T-cell (primary cell): ENCODE data around the gene RAP2A. TPM values are rescaled to one million over a fixed set of nuclear protein-coding genes. Genes with fewer than 3 reads are reported as not detected.

Experiments used
- ATAC-seq, 4 experiments: fragments of 200-7000 bp in 3 of 4; fragments of 150-1000 bp in 1 of 4; cut with Tn5 transposase; replicated peaks in 1 of 4; 1 replicate in 3 of 4; 2 replicates in 1 of 4; pipeline ENCODE4 v1.10.0; 2021; ENCODE audit warnings: moderate library complexity in 3 of 4, mild to moderate bottlenecking in 2 of 4, moderate number of reproducible peaks in 1 of 4
- CTCF ChIA-PET, 2 donors: fragments of 300-600 bp; sonication (Branson Sonifier 250); formaldehyde crosslinking; loops; one replicate each; lab custom pipeline; 2022; ENCODE audit warnings: antibody characterized with exemption in 2 of 2; lab: Charles Lee
- POLR2A ChIA-PET, 2 donors: fragments of 300-600 bp; sonication (Branson Sonifier 250); formaldehyde crosslinking; loops; one replicate each; lab custom pipeline; 2022; ENCODE audit warnings: antibody characterized with exemption in 2 of 2; lab: Charles Lee
- DNase-seq, 35 experiments: peaks; one replicate each; pipeline versions ENCODE4 v3.0.0 to v3.0.0-alpha.2; 2013 to 2023
- H3K27ac ChIP-seq: one replicate; pipeline ENCODE4 v1.5.1; 2013; ENCODE audit warnings: low read length
- H3K27me3 ChIP-seq, 2 experiments: replicated peaks in 1 of 2; 1 replicate in 1 of 2; 2 replicates in 1 of 2; pipeline versions ENCODE4 v1.6.1 to v1.7.0; 2013; ENCODE audit warnings: low read length in 1 of 2, mixed read lengths in 1 of 2; ENCODE audit not compliant: control insufficient read depth in 2 of 2, insufficient read depth in 2 of 2; ENCODE audit errors: extremely low read depth in 1 of 2
- H3K36me3 ChIP-seq, 2 donors: 1 replicate in 1 of 2; 2 replicates in 1 of 2; pipeline versions ENCODE4 v1.6.1 to v1.7.0; 2013; ENCODE audit warnings: low read length in 1 of 2; ENCODE audit not compliant: control insufficient read depth in 2 of 2, insufficient read depth in 1 of 2; ENCODE audit errors: extremely low read depth in 1 of 2
- H3K4me1 ChIP-seq, 2 experiments: 1 replicate in 1 of 2; 2 replicates in 1 of 2; pipeline versions ENCODE4 v1.6.1 to v1.7.0; 2013; ENCODE audit warnings: low read length in 2 of 2, mixed read lengths in 1 of 2; ENCODE audit not compliant: insufficient read depth in 2 of 2, control insufficient read depth in 1 of 2; ENCODE audit errors: extremely low read depth in 1 of 2
- H3K4me3 ChIP-seq, 2 donors: 1 replicate in 1 of 2; 2 replicates in 1 of 2; pipeline versions ENCODE4 v1.5.1 to v1.7.0; 2013; ENCODE audit warnings: mild to moderate bottlenecking in 2 of 2, low read length in 1 of 2, moderate library complexity in 1 of 2; ENCODE audit not compliant: control insufficient read depth in 1 of 2; ENCODE audit errors: extremely low read depth in 1 of 2
- H3K9me3 ChIP-seq: 2 replicates; pipeline ENCODE4 v1.7.0; 2013
- H3K27ac Mint-ChIP-seq, 2 donors: one replicate each; pipeline ENCODE4 v1.8.0; 2020 to 2021; ENCODE audit warnings: mild to moderate bottlenecking in 2 of 2, mixed read lengths in 2 of 2
- H3K27me3 Mint-ChIP-seq, 2 donors: one replicate each; pipeline ENCODE4 v1.8.0; 2021 to 2022; ENCODE audit warnings: mixed read lengths in 2 of 2
- H3K36me3 Mint-ChIP-seq: one replicate; pipeline ENCODE4 v1.8.0; 2021; ENCODE audit warnings: mixed read lengths
- H3K4me1 Mint-ChIP-seq, 3 donors: one replicate each; pipeline ENCODE4 v1.8.0; 2020 to 2022; ENCODE audit warnings: mixed read lengths in 3 of 3, mild to moderate bottlenecking in 1 of 3
- H3K4me3 Mint-ChIP-seq, 3 donors: one replicate each; pipeline ENCODE4 v1.8.0; 2020 to 2022; ENCODE audit warnings: mild to moderate bottlenecking in 3 of 3, mixed read lengths in 3 of 3, moderate library complexity in 3 of 3
- H3K9me3 Mint-ChIP-seq, 3 donors: one replicate each; pipeline ENCODE4 v1.8.0; 2020 to 2022; ENCODE audit warnings: mixed read lengths in 3 of 3
- WGBS: methylation state at CpG from one replicate; pipeline ENCODE4 v1.1.5; 2013; ENCODE audit warnings: missing lambda C conversion rate; ENCODE audit not compliant: insufficient coverage; 5-methylcytosine and 5-hydroxymethylcytosine counted together
- total RNA-seq, 35 experiments: library from RNA in 6 of 35; stranded (reverse) in 6 of 35; fragments of 120-200 nt in 1 of 35; gene quantifications; one replicate each; pipeline versions ENCODE4 v1.2.1 to v1.2.4 and lab custom pipeline; 2013 to 2026

Gene RAP2A
- total RNA-seq, 5 donors from 2014 or later (not counting 1 experiment from before 2014, with no cell fraction given): 14.0 to 25.6 (median 20.2) TPM

DNA sequence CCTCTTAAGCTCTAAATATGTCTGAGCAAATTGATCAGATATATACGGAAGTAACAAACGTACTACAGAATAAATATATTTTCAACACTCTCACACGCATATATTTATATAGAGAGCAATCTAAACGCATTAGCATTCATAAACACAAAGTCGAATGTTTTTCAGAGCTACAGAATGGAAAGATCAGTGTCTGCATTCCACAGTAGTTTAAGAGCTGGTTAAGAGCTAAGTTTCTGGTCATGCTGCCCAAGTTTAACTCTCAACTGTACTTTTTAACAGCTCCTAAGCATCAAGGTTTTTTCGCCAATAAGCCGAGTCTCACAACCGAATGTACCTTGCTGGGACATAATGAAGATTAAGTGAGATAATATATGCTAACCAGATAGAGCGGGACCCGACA, 36.7 kb upstream of the RAP2A start:
- no peaks in the 10 kb centered on the region for H3K4me1 Mint-ChIP-seq
- H3K27me3 Mint-ChIP-seq: peaks cover 4 to 5% of the 10 kb centered on the region in 2 donors
- Histone ChIP-seq H3K4me3 (no peak overlapping the region), H3K36me3 (no peaks in the 10 kb centered on the region), H3K9me3 (no peaks in the 10 kb centered on the region), H3K4me1 (no peaks in the 10 kb centered on the region), H3K27me3 (no peaks in the 10 kb centered on the region), H3K27ac (no peak overlapping the region)
- H3K4me3 Mint-ChIP-seq: no peak overlapping the region
- WGBS: no CpG with 5 or more reads among the region's 10 CpGs
- H3K36me3 Mint-ChIP-seq: peaks cover 15% of the 10 kb centered on the region
- DNase-seq: no peak
- ATAC-seq: no peak
- H3K27ac Mint-ChIP-seq: no peak overlapping the region
- ChIA-PET POLR2A (interaction anchor here in 1 of 2 donors (0.6 kb wide), 1 partner anchor 19 kb away, joined by 10 read pairs; no protein-coding TSS in a partner anchor), CTCF (interaction anchor here in 1 of 2 donors (0.8 kb wide), 1 partner anchor 1688 kb away, joined by 4 read pairs; no protein-coding TSS in a partner anchor)
- peaks cover 4 to 10% (median 9%) of the 10 kb centered on the region in 3 donors for H3K9me3 Mint-ChIP-seq

DNA sequence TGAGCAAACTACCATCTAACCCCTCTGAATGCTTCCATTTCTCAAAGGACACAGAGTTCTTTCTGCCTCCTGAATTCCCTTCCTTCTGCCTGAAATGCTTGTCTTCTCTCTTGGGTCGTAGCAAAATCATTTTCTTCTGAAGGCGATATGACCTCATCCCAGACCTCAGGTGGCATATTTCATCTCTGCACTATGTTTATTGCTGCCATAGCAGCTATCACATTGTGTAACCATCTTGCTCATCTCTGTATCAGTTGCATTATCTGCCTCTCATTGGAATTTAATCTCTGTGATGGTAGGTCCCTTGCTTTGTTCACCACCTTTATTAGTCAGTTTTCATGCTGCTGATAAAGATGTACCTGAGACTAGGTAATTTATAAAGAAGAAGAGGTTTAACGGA, 32.5 kb upstream of the RAP2A start:
- DNase-seq: no peak
- no peak overlapping the region for H3K27ac ChIP-seq
- ChIA-PET POLR2A (no interaction called here), CTCF (no interaction called here)
- no peaks in the 10 kb centered on the region for H3K36me3 ChIP-seq
- ATAC-seq: no peak
- H3K9me3 Mint-ChIP-seq: peaks cover 4 to 13% (median 10%) of the 10 kb centered on the region in 3 donors
- peaks cover 5% of the 10 kb centered on the region for H3K36me3 Mint-ChIP-seq
- WGBS: 50% methylated on average over 2 of the region's 3 CpGs
- no peak overlapping the region for H3K4me3 ChIP-seq
- no peak overlapping the region for H3K4me3 Mint-ChIP-seq
- H3K4me1 Mint-ChIP-seq: no peaks in the 10 kb centered on the region
- no peaks in the 10 kb centered on the region for H3K4me1 ChIP-seq
- H3K27me3 Mint-ChIP-seq: peaks cover 12 to 15% of the 10 kb centered on the region in 2 donors
- H3K9me3 ChIP-seq: no peaks in the 10 kb centered on the region
- no peaks in the 10 kb centered on the region for H3K27me3 ChIP-seq
- H3K27ac Mint-ChIP-seq: no peak overlapping the region

DNA sequence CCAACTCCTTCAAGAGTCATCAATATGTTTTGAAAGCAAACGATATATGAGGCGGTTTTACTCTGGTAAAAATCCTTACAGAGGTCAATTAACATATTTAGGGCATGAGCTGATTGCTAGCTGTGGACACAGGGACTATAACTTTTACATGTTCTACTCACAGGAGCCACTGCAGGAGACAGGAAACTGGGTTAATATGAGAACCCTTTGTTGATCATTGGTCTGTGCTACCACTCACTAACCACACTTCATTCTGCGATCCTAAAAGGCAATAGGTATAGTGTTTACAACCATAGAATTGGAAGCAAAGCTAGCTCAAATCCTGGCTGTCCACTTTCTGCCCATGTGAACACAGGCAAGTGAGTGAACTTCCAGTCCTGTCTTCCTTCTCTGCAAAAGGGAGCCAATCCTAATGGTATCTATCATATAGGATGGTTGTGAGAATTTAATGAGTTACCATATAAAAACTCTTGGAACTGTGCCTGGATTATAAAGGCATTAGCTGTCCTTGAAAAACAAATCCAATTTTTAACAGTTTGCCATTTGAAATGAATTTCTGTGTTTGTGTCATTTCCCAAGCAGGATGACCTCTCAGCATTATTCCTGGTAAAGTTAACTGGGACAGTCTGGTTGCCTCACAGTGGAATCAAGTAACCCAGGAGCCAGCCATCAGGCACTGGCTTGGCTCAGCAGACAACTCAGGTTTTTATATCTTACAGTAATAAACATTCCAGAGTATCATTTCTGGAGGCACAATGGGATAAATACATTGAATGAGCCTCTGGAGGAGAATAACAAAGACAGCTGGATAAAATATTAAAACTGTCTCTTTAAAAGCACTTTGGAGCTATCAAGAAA, 29.8 kb upstream of the RAP2A start:
- Mint-ChIP-seq H3K36me3 (peaks cover 5% of the 10 kb centered on the region), H3K27ac (no peak overlapping the region), H3K4me1 (no peaks in the 10 kb centered on the region), H3K27me3 (peaks cover 16 to 22% of the 10 kb centered on the region in 2 donors), H3K9me3 (peaks cover 4 to 18% (median 10%) of the 10 kb centered on the region in 3 donors), H3K4me3 (no peak overlapping the region)
- no peak overlapping the region for H3K27ac ChIP-seq
- 92% methylated on average over 2 of the region's 3 CpGs for WGBS
- CTCF ChIA-PET: no interaction called here
- H3K4me3 ChIP-seq: no peak overlapping the region
- H3K4me1 ChIP-seq: no peaks in the 10 kb centered on the region
- no peaks in the 10 kb centered on the region for H3K9me3 ChIP-seq
- no peaks in the 10 kb centered on the region for H3K36me3 ChIP-seq
- no peak for ATAC-seq
- POLR2A ChIA-PET: no interaction called here
- no peak for DNase-seq
- no peaks in the 10 kb centered on the region for H3K27me3 ChIP-seq

DNA sequence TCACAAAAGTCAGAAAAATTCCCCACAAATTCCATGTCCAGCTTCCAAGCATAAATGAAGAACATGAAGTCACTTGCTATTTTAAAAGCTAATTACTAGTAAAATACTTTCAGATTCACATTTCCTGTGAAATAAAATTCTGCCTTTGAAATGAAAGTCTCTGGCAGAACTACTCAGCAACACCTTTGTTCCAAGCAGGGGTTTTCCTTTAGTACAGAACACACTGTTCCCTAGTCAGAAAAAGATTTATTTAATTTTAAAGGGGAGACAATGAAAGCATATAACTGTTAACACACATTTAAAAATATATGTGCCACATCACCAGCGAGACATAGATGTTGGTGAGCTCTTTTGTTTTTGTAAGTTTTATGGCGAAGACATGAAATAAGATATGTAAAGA, 26.4 kb upstream of the RAP2A start:
- H3K4me1 Mint-ChIP-seq: no peaks in the 10 kb centered on the region
- H3K27me3 Mint-ChIP-seq: peaks cover 10 to 18% of the 10 kb centered on the region in 2 donors
- ChIA-PET CTCF (interaction anchor here in 1 of 2 donors (0.5 kb wide), 1 partner anchor 392 kb away, joined by 3 read pairs; no protein-coding TSS in a partner anchor), POLR2A (no interaction called here)
- DNase-seq (no peak), ATAC-seq (no peak)
- Histone ChIP-seq H3K9me3 (no peaks in the 10 kb centered on the region), H3K27ac (no peak overlapping the region), H3K36me3 (peaks cover 0 to 2% of the 10 kb centered on the region in 2 donors), H3K4me3 (no peak overlapping the region), H3K4me1 (no peaks in the 10 kb centered on the region), H3K27me3 (no peaks in the 10 kb centered on the region)
- WGBS: no CpG with 5 or more reads among the region's 2 CpGs
- H3K4me3 Mint-ChIP-seq: no peak overlapping the region
- peaks cover 0 to 9% (median 0%) of the 10 kb centered on the region in 3 donors for H3K9me3 Mint-ChIP-seq
- H3K36me3 Mint-ChIP-seq: no peaks in the 10 kb centered on the region
- H3K27ac Mint-ChIP-seq: no peak overlapping the region

DNA sequence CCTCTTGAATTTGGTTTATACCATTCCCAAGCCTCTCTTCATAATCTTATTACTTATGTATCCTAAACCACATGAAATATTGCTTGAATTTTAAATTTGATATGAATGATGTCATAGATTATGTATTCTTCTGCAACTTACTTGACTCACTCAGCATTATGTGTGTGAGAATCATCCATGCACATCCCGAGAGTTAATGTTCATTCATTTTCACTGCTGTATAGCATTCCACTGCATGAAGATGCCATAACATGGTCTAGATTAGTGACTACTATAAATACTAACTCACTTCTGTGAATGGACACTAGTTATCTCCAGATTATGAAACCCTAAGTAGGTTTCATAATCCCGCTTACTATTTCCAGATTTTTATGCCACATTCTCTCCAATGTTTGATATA, 25.0 kb upstream of the RAP2A start:
- Histone ChIP-seq H3K9me3 (no peaks in the 10 kb centered on the region), H3K4me1 (no peaks in the 10 kb centered on the region), H3K27ac (no peak overlapping the region), H3K4me3 (no peak overlapping the region), H3K27me3 (no peaks in the 10 kb centered on the region), H3K36me3 (peaks cover 0 to 2% of the 10 kb centered on the region in 2 donors)
- DNase-seq: no peak
- H3K4me3 Mint-ChIP-seq: no peak overlapping the region
- H3K27me3 Mint-ChIP-seq: peaks cover 10 to 19% of the 10 kb centered on the region in 2 donors
- ChIA-PET POLR2A (interaction anchor here in 1 of 2 donors (0.7 kb wide), 1 partner anchor 34 kb away, joined by 6 read pairs; no protein-coding TSS in a partner anchor), CTCF (no interaction called here)
- no peak overlapping the region for H3K27ac Mint-ChIP-seq
- ATAC-seq: no peak
- H3K9me3 Mint-ChIP-seq: peaks cover 0 to 9% (median 0%) of the 10 kb centered on the region in 3 donors
- WGBS: 100% methylated on average over 1 of the region's 2 CpGs
- no peaks in the 10 kb centered on the region for H3K4me1 Mint-ChIP-seq
- H3K36me3 Mint-ChIP-seq: no peaks in the 10 kb centered on the region

DNA sequence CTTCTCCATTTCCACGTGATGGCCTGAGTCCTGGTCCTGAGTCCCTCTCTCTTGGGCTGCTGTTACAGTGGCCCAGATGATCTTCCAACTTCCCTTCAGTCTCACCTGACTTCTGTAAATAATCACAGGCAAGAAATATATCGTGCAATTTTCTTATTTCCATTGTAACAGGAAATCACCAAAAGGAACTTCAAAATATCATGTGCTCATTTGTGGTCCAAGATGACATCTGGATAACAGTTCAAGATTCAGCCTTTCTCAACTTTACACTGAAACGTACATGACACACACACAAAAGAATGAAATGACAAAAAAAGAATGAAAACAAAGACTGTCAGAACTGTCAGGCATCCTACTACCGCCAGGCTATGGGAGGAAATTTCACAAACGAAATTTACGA, 22.0 kb upstream of the RAP2A start:
- no peaks in the 10 kb centered on the region for H3K9me3 ChIP-seq
- POLR2A ChIA-PET: no interaction called here
- peaks cover 9 to 16% of the 10 kb centered on the region in 2 donors for H3K27me3 Mint-ChIP-seq
- 64% methylated on average over 6 of the region's 6 CpGs for WGBS
- CTCF ChIA-PET: no interaction called here
- no peaks in the 10 kb centered on the region for H3K27me3 ChIP-seq
- ATAC-seq (no peak), DNase-seq (no peak)
- H3K4me1 Mint-ChIP-seq: no peaks in the 10 kb centered on the region
- H3K4me3 Mint-ChIP-seq: no peak overlapping the region
- peaks cover 0 to 2% of the 10 kb centered on the region in 2 donors for H3K36me3 ChIP-seq
- H3K4me3 ChIP-seq: no peak overlapping the region
- H3K27ac ChIP-seq: no peak overlapping the region
- H3K9me3 Mint-ChIP-seq: peaks cover 0 to 4% (median 0%) of the 10 kb centered on the region in 3 donors
- H3K27ac Mint-ChIP-seq: no peak overlapping the region
- no peaks in the 10 kb centered on the region for H3K4me1 ChIP-seq
- no peaks in the 10 kb centered on the region for H3K36me3 Mint-ChIP-seq
